HG02970 (cell line): ENCODE results near the gene NOX5.

Experiments used
- ATAC-seq: cut with Tn5 transposase; IDR thresholded peaks from one replicate; pipeline ENCODE4 v1.9.1; 2021; ENCODE audit warnings: mild to moderate bottlenecking, moderate library complexity, moderate number of reproducible peaks; ENCODE audit not compliant: unreplicated experiment, low FRiP score

Gene NOX5

DNA sequence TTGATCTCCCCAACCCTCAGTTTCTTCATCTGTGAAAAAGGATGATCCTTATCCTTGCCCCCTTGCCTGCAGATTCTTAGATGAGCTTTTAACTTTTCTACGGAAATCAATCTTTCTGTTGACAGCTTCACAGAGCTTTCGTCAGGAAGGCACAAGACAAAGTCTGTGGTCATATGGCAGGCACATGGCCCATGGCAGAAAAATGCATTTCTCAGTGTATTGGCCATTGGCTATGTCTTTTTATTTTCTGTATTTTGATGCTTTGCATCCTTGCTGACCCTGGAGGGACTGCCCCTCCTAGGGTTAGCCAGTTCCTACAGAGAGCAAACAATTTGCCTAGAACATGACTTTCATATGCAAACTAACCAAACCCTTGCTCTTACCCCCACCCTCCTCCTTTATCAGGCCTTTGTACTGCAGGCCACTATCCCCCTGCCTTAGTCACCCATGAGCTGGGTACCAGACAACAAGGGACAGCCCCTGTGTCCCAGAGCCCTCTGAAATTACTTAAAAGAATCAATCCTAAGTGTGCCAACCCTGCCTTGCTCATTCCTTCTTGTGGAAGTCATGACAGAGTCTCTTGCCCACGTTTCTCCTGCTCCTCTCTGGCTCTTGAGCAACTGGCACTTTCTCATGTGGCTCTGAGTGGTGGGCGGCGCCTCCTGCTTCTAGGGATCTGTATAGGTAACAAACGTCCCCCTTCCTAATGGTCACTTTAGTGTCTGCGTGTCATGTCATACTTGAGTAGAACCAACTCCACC, 24.1 kb upstream of the NOX5 start:
- no peak for ATAC-seq

- no peak for ATAC-seq
Observed at GRCh38 chr15:68990992-68991500, 23.4 kb upstream of the NOX5 start.

- ATAC-seq, result no peak
Observed at GRCh38 chr15:68991723-68992122, 22.8 kb upstream of the NOX5 start.

DNA sequence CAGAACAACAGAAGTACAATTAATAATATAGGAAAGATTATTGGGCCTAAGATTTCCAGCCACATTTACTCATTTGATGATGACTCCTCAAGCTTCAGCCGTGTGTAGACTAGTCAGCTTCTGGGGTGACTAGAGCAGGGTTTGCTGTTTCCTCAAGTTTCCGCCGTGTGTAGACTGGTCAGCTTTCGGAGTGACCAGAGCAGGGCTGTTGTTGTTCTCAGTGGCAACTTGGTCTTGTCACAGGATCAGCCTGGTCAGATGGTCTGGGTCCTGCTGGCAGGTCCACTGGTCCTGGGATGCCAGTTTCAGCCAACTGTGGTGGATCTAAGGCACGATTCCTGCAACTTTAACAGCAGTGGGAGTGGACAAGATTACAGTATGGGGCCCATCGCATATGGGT, 21.8 kb upstream of the NOX5 start:
- ATAC-seq, result no peak

DNA sequence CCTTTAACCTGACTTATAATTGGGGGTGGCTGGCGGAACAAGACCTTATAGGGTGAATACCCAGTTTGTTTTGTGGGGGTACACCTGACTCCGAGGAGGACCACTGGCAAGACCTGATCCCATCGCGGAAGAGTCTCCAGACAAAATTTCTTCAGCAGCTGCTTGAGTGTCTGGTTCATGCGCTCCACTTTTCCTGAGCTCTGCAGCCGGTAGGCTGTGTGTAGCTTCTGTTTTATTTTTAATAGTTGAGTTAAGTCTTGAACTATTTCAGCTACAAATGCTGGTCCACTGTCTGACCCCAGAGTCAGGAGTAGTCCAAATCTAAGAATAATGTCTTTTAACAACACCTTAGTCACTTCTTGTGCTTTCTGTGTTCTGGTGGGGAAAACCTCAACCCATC, 21.2 kb upstream of the NOX5 start:
- ATAC-seq, result no peak

- ATAC-seq, result no peak
Observed at GRCh38 chr15:68994149-68994548, 20.3 kb upstream of the NOX5 start.

- ATAC-seq, result no peak
Observed at GRCh38 chr15:68994981-68995761, 19.3 kb upstream of the NOX5 start.

- no peak for ATAC-seq
Observed at GRCh38 chr15:68997050-68997449, 17.4 kb upstream of the NOX5 start.

GRCh38 chr15:68997930-68998777, 16.3 kb upstream of the NOX5 start:
- no peak for ATAC-seq

GRCh38 chr15:68999091-68999490, 15.4 kb upstream of the NOX5 start:
- no peak for ATAC-seq

DNA sequence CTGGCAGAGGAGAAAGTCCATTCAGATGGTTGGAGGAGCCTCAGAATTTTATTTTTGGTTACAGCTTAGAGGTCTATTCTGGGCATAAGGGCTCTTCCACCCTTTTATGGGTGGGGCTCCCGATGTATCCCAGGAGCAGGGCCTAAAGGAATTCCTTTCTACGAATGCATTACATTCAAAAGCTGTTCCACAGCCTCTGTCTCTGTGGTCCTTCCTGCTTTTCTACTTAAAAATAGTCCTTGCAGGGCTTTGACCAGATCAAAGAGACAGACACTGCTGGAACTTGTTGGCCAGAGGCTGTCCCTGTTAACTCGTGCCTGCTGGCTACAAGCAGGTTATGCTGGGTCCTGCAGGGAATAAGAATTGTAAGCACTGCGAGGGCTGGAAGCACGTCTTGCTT, 14.4 kb upstream of the NOX5 start:
- no peak for ATAC-seq

DNA sequence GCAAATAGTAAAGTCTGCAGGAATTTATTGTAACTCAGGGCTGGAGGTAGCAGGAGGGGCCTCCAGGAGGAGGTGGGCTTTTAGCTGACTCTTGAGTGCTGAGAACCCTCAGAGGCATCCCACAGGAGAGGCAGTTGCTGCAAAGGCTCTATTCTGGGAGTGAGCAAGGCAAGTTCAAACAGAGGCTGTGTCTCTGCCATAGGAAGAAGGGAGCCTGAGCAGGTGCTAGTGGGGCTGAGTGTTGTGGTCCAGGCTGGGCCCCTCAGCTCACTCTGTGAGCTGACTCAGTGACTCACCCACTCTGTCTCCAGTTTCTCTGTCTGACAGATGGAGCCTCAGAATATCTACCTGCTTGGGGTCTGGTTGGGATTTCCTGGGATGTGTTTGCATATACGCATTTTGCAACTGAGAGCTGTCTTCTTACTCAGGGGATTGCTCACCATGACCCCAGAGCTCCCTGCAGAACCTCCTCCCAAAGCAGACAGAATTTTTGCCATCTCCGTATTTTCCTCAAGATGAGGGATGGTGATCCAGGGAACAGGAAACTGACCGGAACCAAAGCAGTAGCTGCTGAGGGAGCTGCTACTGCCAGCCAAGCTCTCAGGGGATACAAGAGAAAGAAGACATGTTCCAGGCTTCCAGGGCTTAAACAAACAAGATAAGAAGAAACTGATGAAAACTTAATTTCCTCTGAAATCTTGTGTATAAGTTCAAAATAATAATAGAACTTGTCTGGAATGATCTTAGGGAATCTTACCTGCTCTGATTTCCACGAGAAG, 13.6 kb upstream of the NOX5 start:
- ATAC-seq, result no peak

- ATAC-seq, result no peak
Observed at GRCh38 chr15:69002783-69003182, 11.7 kb upstream of the NOX5 start.

GRCh38 chr15:69004011-69004410, 10.5 kb upstream of the NOX5 start:
- no peak for ATAC-seq

- ATAC-seq, result no peak
Observed at GRCh38 chr15:69008056-69008455, 6.4 kb upstream of the NOX5 start.

DNA sequence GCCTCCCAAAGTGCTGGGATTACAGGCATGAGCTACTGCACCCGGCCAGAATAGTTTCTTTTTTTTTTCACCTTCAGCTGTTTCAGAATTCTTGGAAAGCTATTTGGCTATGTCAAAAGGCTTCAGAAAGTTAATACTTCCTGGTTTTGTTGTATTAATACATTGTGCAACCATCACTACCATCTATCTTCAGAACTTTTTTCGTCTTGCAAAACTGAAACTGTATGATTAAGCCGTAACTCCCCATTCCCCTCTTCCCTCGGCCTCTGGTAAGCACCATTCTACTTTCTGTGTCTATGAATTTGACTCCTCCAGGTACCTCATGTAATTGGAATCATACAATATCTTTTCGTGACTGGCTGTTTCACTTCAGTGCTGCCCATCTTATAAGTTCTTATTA, 5.2 kb upstream of the NOX5 start:
- no peak for ATAC-seq

DNA sequence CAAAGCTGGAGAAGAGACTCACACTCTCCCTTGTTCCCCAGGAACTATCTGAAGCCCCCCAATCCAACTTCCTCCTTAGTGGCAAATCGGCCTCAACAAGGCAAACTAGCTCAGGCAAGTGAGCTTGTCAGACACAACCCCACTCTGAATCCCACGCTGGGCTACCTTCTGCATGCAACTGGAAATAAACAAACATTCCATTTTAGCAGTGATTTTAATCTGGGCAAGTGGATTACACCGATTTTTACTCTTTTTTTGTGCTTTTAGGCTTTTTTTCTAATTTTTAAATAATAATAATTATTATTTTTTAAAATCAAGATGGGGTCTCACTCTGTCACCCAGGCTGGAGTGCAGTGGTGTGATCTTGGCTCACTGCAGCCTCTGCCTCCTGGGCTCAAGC, 2.9 kb upstream of the NOX5 start:
- ATAC-seq, result no peak

DNA sequence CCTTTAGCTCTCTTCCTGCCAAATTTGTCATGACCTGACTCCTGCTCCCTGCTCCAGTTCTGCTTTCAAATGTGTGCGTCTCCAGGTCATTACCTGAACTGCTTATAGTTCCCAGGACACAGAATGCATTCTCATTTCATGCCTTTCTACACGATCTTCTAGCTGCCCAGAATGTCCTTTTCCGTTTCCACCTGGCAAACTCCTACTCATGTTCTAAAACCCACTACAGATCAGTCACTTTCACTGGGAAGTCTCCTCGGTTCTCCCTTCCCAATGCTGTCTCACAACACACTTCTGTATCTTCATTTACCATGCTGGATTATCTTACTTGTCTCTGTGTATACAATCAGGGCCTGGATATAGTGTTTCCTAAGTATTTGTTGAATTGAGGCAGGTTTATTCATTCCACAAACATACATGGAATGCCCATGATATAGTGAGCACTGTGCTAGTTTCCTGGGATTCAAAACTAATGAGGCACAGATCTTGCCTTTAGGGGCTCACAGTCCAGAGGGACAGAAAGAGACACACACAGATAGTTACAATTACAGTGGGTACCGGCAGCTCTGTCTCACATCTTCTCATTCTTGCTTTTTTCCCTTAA, 1.6 kb upstream of the NOX5 start:
- ATAC-seq, result no peak

DNA sequence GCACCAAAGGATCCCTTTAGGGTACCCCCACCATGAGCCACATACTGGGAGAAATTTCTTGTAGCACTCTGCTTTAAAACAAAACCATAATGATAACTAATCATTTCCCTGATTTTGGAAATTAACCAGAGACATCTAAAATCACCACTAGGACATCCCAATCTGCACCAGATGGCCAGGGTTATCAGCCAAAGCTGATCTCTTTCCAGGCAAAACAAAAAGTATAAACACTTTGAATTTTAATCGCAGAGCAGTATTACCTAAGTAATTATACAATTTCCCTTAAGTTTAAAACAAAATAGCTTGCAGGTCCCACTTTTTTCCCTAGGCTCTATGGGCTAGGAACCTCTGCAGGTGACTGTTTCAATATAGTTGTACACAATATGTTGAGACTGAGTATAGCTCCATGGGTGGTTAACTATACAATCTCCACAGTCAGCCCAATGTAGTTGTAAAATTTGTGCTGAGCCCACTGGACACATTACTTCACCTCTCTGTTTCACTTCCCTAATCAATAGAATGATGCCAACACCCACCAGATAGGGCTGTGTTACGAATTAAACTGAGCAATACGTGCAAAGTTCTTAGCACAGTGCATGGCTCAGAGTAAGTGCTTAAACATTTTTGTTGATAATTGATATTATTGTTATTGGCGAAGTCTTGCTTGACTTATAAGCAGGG, 629 bp upstream of the NOX5 start:
- ATAC-seq, result no peak
